Measurements from ENCODE around the gene PHYHIPL. TPM values are rescaled to one million over a fixed set of nuclear protein-coding genes. Genes with fewer than 3 reads are reported as not detected.

Gene PHYHIPL
- total and polyA plus RNA-seq, 2 of the 4 experiments (the other 2 are of a cell fraction), result not detected

GRCh38 chr10:59212301-59212798, 35.9 kb downstream of the PHYHIPL start:
- H3K9me1 ChIP-seq (ENCODE audit: insufficient read depth, low read length), result no peaks in the 10 kb centered on the region
- dilution Hi-C loops (cut with HindIII; ENCODE audit: low sequenced_read_pairs, unreplicated experiment), result no loop called here
- no peaks in the 10 kb centered on the region for H3K36me3 ChIP-seq (ENCODE audit: control insufficient read depth, insufficient read depth, low read length)
- no peak overlapping the region for H3K4me2 ChIP-seq (ENCODE audit: low read depth, low read length)
- POLR2A ChIA-PET (ENCODE audit: unreplicated experiment), result no interaction called here
- H3K27ac ChIP-seq (ENCODE audit: insufficient read depth, low read length), result no peak overlapping the region
- H4K5ac ChIP-seq (ENCODE audit: low read depth, low read length), result no peak overlapping the region
- no peaks in the 10 kb centered on the region for H3K27me3 ChIP-seq (ENCODE audit: control insufficient read depth, insufficient read depth, low read length)
- H3K14ac ChIP-seq (replicated peaks; ENCODE audit: low read depth, low read length), result no peak overlapping the region
- H4K20me1 ChIP-seq (ENCODE audit: insufficient read depth, low read length), result no peaks in the 10 kb centered on the region
- no peak overlapping the region for H3K18ac ChIP-seq (ENCODE audit: low read depth, low read length)
- H2BK20ac ChIP-seq (ENCODE audit: low read depth, low read length), result no peak overlapping the region
- H4K8ac ChIP-seq (ENCODE audit: low read depth in 2 of 2, low read length in 2 of 2), result no peak overlapping the region
- no peak overlapping the region for H4K91ac ChIP-seq (ENCODE audit: insufficient read depth, low read depth, low read length)
- H2AFZ ChIP-seq (replicated peaks; ENCODE audit: low read length, poor library complexity), result no peak overlapping the region
- H2AK9ac ChIP-seq (replicated peaks; ENCODE audit: low read depth, low read length, poor library complexity), result no peak overlapping the region
- H2AK5ac ChIP-seq (ENCODE audit: low read depth, low read length), result no peak overlapping the region
- H3K4ac ChIP-seq (ENCODE audit: low read depth, low read length), result no peak overlapping the region
- intact Hi-C loops (cut with micrococcal nuclease), result no loop called here
- BruUV-seq (replicated peaks), result no TSS peak
- no peak overlapping the region for H3K9ac ChIP-seq (ENCODE audit: low read depth, low read length)
- H3K4me3 ChIP-seq (ENCODE audit: insufficient read depth, low read depth, low read length), result no peak overlapping the region
- no peaks in the 10 kb centered on the region for H3K4me1 ChIP-seq (ENCODE audit: control insufficient read depth, insufficient read depth, low read length)
- H3K79me1 ChIP-seq (ENCODE audit: low read depth in 1 of 2, low read length in 2 of 2), result no peaks in the 10 kb centered on the region
- no peak for ATAC-seq (ENCODE audit: low read depth)
- H2BK15ac ChIP-seq (ENCODE audit: low read depth, low read length), result no peak overlapping the region
- no peak overlapping the region for H2BK5ac ChIP-seq (ENCODE audit: low read depth, low read length, poor library complexity, severe bottlenecking)
- H3K9me3 ChIP-seq (ENCODE audit: control insufficient read depth, insufficient read depth, low read length), result no peaks in the 10 kb centered on the region
- CTCF ChIA-PET, result no interaction called here
- in situ Hi-C loops (cut with MboI; ENCODE audit: low sequenced_read_pairs), result loop anchor here (25.0 kb wide), 2 partner anchors 675 to 800 kb away; no protein-coding TSS in a partner anchor
- no CpG with 5 or more reads among the region's 2 CpGs for WGBS, 2 experiments (ENCODE audit: extremely low coverage in 2 of 2, insufficient read length in 1 of 2)
- no peak for DNase-seq
- H3K23ac ChIP-seq (ENCODE audit: low read depth, low read length), result no peak overlapping the region
- no peak overlapping the region for H2BK120ac ChIP-seq (ENCODE audit: low read depth, low read length)
- no peak overlapping the region for H3K56ac ChIP-seq (ENCODE audit: extremely low read depth, insufficient read depth, low read length)
- TF ChIP-seq MAFK (IDR thresholded peaks at IDR 0.05; ENCODE audit: low read depth, low read length) (no peak), USF2 (IDR thresholded peaks at IDR 0.05; ENCODE audit: low read depth, low read length) (no peak), CHD1 (IDR thresholded peaks at IDR 0.05; ENCODE audit: low read depth, low read length) (no peak), POLR2A (IDR thresholded peaks at IDR 0.05; ENCODE audit: low read depth, low read length) (no peak), CEBPB (IDR thresholded peaks at IDR 0.05; ENCODE audit: low read depth, low read length) (no peak), ELK1 (IDR thresholded peaks at IDR 0.05; ENCODE audit: borderline replicate concordance, low read depth, low read length) (no peak), MAZ (IDR thresholded peaks at IDR 0.05; ENCODE audit: borderline replicate concordance, low read depth, low read length) (no peak), MXI1 (IDR thresholded peaks at IDR 0.05; ENCODE audit: borderline replicate concordance, low read depth, low read length) (no peak), FOS (IDR thresholded peaks at IDR 0.05; ENCODE audit: low read depth, low read length) (no peak), NFE2L2 (IDR thresholded peaks at IDR 0.05; ENCODE audit: low read depth, low read length) (no peak), RFX5 (IDR thresholded peaks at IDR 0.05; ENCODE audit: low read depth, low read length) (no peak), CTCF (conservative IDR thresholded peaks at IDR 0.05; ENCODE audit: low read depth, low read length) (no peak), SMC3 (IDR thresholded peaks at IDR 0.05; ENCODE audit: low read depth, low read length) (no peak), RCOR1 (IDR thresholded peaks at IDR 0.05; ENCODE audit: insufficient replicate concordance, low read length) (no peak), BHLHE40 (IDR thresholded peaks at IDR 0.05; ENCODE audit: low read depth, low read length) (no peak)
